ENCODE measurements around the gene EFHD1. TPM values are rescaled to one million over a fixed set of nuclear protein-coding genes. Genes with fewer than 3 reads are reported as not detected.
A peak's percentile ranks its signal among the peaks of the same experiment; 100 is the strongest.

The EFHD1 gene, protein sequence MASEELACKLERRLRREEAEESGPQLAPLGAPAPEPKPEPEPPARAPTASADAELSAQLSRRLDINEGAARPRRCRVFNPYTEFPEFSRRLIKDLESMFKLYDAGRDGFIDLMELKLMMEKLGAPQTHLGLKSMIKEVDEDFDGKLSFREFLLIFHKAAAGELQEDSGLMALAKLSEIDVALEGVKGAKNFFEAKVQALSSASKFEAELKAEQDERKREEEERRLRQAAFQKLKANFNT
- 3.6 and 6.5 TPM in 2 replicates for total RNA-seq

DNA sequence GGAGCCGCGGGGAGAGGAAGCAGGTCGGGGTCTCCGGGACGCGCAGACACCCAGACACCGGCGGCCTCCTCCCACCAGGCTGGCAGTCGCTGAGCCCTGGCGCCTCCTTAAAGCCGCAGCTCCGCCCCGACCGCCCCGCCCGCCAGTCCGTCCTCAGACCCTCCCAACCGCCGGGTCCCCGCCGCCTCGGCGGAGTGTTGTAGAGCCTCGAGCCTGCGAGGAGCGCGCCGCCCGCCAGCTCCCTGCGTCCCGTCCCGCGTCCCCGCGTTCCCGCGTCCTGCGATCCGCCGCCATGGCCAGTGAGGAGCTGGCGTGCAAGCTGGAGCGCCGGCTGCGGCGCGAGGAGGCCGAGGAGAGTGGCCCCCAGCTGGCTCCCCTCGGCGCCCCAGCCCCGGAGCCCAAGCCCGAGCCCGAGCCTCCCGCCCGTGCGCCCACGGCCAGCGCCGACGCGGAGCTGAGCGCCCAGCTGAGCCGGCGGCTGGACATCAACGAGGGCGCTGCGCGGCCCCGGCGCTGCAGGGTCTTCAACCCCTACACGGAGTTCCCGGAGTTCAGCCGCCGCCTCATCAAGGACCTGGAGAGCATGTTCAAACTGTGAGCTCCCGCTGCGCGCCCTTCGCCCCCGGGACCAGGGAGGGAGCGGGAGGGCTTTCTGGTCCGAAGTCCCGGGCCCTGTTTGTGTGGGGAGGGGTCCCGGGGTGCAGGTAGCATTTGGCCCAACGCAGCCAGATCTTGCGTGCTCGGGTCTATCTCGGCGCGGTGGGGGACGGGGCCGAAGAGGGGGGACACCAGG lies at the start of gene EFHD1:
Gene EFHD1, plus strand, starts transcription at position 192 of the 793 bp plus-strand sequence. Its CDS starts 101 bp downstream, at position 293.
- TF ChIP-seq, protein P1, sequence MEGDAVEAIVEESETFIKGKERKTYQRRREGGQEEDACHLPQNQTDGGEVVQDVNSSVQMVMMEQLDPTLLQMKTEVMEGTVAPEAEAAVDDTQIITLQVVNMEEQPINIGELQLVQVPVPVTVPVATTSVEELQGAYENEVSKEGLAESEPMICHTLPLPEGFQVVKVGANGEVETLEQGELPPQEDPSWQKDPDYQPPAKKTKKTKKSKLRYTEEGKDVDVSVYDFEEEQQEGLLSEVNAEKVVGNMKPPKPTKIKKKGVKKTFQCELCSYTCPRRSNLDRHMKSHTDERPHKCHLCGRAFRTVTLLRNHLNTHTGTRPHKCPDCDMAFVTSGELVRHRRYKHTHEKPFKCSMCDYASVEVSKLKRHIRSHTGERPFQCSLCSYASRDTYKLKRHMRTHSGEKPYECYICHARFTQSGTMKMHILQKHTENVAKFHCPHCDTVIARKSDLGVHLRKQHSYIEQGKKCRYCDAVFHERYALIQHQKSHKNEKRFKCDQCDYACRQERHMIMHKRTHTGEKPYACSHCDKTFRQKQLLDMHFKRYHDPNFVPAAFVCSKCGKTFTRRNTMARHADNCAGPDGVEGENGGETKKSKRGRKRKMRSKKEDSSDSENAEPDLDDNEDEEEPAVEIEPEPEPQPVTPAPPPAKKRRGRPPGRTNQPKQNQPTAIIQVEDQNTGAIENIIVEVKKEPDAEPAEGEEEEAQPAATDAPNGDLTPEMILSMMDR (IDR thresholded peaks at IDR 0.05; ENCODE audit: insufficient read depth, low read length, poor library complexity, severe bottlenecking): no peak
- peak within 1 kb of the TSS; percentile 50 for H3K4me3 ChIP-seq (ENCODE audit: low read depth, low read length)
- DNase-seq (ENCODE audit: low read depth): peak; percentile 31
- no peaks in the 10 kb centered on the region for H3K36me3 ChIP-seq (ENCODE audit: control insufficient read depth, insufficient read depth, low read length)
- H3K27me3 ChIP-seq (ENCODE audit: control insufficient read depth, insufficient read depth, low read length): peaks cover 5% of the 10 kb centered on the region

DNA sequence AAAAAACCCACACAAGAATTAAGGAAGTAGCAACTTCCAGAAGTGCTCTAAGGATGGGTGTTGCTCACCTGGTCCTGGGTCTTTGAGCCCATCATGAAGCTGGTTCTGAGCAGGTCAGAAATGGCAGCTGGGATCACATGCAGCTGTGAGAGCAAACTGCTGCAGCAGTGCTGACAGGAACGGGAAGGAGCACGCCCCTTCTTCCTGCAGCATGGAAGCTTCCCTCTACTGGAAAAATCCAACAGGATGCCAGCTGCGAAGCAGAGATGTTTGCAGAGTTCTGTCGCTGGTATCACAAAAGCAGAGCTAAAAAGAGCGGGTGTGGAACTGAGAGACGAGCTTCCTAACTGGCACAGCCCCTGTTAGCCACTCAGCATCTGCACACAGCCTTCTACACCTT lies 49.2 kb upstream of the EFHD1 start:
- Histone ChIP-seq H3K36me3 (ENCODE audit: control insufficient read depth, insufficient read depth, low read length) (no peaks in the 10 kb centered on the region), H3K27me3 (ENCODE audit: control insufficient read depth, insufficient read depth, low read length) (no peaks in the 10 kb centered on the region), H3K4me3 (ENCODE audit: low read depth, low read length) (no peak overlapping the region)
- no peak for DNase-seq (ENCODE audit: low read depth)
- TF ChIP-seq, protein P1 (IDR thresholded peaks at IDR 0.05; ENCODE audit: insufficient read depth, low read length, poor library complexity, severe bottlenecking): no peak

DNA sequence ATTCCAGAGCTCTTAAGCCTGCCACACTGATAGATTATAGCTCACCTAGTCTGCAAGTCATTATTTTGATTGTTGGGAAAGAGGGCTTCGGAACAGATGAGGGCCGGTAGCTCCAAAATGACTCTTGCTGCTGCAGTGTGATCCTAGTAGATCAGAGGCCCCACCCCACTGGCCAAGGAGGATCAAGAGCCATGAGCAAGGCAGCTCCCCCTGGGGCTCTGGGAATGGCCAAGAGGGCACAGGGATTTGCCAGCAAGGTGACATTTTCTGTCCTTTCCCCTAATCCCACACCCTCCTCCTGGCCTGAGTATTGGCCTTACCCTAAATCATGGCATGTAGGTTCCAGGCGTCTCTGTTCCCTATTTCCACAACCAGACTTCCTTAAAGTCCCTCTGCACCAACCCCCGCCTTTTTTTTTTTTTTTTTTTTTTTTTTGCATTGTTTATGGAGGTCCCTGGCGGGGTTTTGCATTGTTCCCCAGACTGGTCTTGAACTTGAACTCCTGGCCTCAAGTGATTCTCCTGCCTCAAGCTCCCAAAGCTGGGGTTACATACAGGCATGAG lies 46.4 kb upstream of the EFHD1 start:
- TF ChIP-seq, protein P1 (IDR thresholded peaks at IDR 0.05; ENCODE audit: insufficient read depth, low read length, poor library complexity, severe bottlenecking): no peak
- H3K4me3 ChIP-seq (ENCODE audit: low read depth, low read length): no peak overlapping the region
- H3K27me3 ChIP-seq (ENCODE audit: control insufficient read depth, insufficient read depth, low read length): no peaks in the 10 kb centered on the region
- DNase-seq (ENCODE audit: low read depth): no peak
- no peaks in the 10 kb centered on the region for H3K36me3 ChIP-seq (ENCODE audit: control insufficient read depth, insufficient read depth, low read length)

DNA sequence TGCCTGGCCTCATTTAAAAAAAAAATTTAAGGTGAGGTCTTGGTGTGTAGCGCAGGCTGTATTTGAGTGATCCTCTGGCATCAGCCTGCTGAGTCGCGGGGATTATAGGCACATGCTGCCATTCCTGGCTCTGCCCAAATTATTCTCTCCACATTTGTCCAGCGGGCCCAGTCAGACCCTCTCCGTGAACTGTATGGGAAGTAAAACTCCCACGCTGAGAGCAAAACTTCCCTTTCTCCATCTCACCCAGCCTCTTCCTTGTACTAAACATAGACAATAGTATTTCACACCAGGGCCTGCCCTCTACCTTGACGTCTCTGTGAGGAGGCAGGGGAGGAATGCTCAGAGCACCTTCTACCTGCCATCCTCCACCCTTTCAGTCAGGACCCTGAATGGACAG lies 45.9 kb upstream of the EFHD1 start:
- TF ChIP-seq, protein P1 (IDR thresholded peaks at IDR 0.05; ENCODE audit: insufficient read depth, low read length, poor library complexity, severe bottlenecking): no peak
- Histone ChIP-seq H3K4me3 (ENCODE audit: low read depth, low read length) (no peak overlapping the region), H3K36me3 (ENCODE audit: control insufficient read depth, insufficient read depth, low read length) (no peaks in the 10 kb centered on the region), H3K27me3 (ENCODE audit: control insufficient read depth, insufficient read depth, low read length) (no peaks in the 10 kb centered on the region)
- no peak for DNase-seq (ENCODE audit: low read depth)

DNA sequence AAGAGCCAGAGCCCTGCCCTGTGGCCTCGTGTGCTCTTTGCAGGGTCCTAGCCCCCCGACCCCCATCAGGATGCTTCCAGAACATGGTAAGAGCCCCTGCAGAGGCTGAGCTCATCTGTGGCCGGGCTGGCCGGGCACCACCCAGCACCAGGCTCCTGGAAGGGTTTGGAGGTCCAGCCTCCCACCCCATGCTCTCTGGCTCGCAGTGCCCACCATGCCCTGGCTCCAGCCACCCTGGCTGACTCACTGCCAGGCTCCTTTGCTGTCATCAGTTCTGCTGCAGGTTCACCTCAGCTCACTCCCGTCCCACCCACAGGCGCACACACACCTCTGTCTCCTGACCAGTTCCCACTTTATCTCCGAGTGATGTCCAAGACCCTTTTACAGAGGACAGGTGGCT lies 45.4 kb upstream of the EFHD1 start:
- no peak overlapping the region for H3K4me3 ChIP-seq (ENCODE audit: low read depth, low read length)
- no peaks in the 10 kb centered on the region for H3K36me3 ChIP-seq (ENCODE audit: control insufficient read depth, insufficient read depth, low read length)
- DNase-seq (ENCODE audit: low read depth): no peak
- TF ChIP-seq, protein P1 (IDR thresholded peaks at IDR 0.05; ENCODE audit: insufficient read depth, low read length, poor library complexity, severe bottlenecking): no peak
- no peaks in the 10 kb centered on the region for H3K27me3 ChIP-seq (ENCODE audit: control insufficient read depth, insufficient read depth, low read length)

Data from kidney epithelial cell (primary cell).